ENCODE measurements around the gene CAMTA1.
"Not testable (repeated sequence)": the region's sequence is repeated elsewhere in the genome, so short reads cannot be mapped to it uniquely, and the experiment has no call there.

The CAMTA1 gene

DNA sequence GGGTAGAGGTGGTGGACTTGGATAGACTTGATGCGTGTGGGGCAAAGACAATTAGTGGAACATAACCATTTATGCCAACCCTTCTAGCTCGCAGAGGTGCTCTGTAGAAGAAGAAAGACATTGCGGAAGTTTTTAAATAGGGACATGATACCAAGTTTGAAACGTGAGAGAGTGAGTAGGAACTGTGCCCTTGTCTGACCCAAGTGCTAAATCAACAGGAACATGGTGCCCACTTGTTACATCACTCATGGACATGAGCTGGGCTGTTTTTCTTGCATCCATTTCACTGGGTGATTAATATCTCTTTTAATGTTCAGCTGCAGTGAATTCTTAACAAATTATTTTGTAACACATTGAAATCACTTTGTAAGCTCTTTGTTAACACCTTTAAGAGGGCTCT, 577.7 kb downstream of the CAMTA1 start:
- DNase-seq: no peak

GRCh38 chr1:7363450-7363849, 578.2 kb downstream of the CAMTA1 start:
- no peak for DNase-seq

DNA sequence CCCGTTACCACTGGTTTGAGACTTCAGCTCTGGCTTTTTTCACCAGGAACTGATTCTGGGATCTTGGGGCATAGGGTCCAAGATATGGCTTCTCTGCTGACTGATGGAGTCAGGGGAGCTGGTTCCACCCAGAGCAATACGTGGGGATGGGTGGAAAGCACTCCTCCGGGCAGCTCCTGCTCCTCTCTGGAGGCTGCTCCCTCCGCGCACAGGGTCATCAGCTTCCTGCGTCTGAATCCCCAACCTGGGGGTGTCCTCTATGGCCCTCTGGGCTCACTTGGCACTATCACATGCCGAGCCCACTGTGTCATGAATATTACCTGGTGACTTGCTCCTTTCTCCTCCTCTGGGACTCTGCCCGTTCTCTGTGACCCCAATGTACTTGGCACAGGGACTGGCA, 580.5 kb downstream of the CAMTA1 start:
- no peak for DNase-seq

- no peak for DNase-seq
Observed at GRCh38 chr1:7366286-7366954, 581.2 kb downstream of the CAMTA1 start.

- DNase-seq: no peak
Observed at GRCh38 chr1:7366955-7367665, 581.9 kb downstream of the CAMTA1 start.

GRCh38 chr1:7369866-7370265, 584.6 kb downstream of the CAMTA1 start:
- DNase-seq: no peak

GRCh38 chr1:7371926-7372325, 586.7 kb downstream of the CAMTA1 start:
- DNase-seq: no peak

DNA sequence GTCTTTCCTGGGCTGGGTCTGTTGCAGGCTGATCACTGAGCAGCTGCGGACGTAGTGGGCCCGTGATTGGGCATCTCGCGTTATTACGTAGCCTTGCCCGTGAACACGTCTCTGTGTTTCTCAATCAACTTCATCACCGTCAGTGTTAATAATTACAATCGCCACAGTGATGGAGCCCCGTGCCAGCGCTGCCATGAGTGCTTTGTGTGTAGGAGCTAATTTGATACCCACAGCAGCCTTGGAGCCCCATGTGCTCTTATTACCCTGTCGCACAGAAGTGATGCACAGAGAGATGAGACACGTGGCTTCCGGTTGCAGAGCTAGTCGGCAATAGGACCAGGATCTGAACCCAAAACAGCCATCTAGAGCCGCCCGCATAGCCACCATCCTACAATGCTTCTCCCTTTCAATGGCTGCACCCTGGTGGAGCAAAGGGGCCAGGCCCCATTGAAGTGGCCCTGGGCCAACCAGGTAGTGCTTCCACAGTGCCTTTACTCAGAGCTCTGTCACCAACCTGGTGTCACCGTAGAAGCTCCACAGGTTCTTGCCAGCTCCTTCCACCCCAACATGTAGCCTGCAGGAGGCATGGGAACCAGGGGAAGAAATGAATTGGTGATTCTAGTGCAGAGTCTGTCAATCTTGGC, 587.3 kb downstream of the CAMTA1 start:
- no peak for DNase-seq

DNA sequence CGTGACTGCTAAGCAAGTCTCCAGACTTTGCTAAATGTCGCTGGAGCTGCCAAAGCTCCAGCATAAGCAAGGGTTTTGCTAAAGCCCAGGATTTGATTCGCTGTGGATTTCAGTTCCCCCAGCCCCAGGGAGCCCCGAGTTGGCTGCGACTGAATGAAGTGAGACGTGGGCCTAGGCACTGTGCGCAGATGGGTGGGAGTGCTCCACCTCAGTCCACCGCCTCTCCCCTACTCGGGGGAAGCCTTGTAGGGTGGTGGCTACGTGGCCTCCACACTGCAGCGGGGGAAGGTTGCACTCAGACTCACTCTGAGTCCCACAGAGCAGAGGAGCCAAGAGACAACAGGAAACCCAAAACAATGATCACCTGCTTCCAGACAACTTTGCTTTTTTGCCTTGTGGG, 588.0 kb downstream of the CAMTA1 start:
- DNase-seq: no peak

DNA sequence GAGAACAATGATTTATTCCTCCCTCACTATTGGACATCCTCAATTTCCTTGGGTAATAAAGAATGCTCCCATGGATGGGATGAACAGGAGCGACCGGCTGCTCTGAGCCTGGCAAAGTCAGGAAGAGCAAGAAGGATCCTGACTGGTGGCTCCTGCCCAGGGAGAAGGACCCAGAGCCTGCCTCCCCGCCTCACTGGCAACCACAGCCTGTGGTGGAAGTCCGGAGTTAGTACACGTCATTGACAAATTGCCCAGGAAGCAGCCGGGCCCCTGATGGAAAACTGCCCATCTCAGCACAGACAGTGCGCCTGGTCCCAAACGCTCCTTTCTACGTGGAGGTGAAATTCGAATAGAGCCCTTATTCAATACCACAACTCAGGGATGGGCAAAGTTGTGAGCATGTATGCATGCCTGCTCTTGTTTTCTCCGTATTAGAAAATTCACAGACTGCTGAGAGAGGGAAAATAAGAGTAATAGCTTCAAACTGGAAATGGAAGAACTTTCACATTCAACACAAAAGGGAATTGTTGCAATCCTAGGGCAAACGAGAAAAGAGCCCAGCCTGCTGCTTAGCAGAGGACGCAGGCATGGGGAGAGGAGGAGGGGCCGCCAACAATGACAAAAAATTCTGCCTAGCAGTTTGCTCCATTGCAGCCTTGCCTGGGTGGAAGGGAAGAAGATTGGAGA, 588.8 kb downstream of the CAMTA1 start:
- DNase-seq: no peak

- no peak for DNase-seq
Observed at GRCh38 chr1:7374563-7375160, 589.4 kb downstream of the CAMTA1 start.

GRCh38 chr1:7375329-7375728, 590.1 kb downstream of the CAMTA1 start:
- no peak for DNase-seq

DNA sequence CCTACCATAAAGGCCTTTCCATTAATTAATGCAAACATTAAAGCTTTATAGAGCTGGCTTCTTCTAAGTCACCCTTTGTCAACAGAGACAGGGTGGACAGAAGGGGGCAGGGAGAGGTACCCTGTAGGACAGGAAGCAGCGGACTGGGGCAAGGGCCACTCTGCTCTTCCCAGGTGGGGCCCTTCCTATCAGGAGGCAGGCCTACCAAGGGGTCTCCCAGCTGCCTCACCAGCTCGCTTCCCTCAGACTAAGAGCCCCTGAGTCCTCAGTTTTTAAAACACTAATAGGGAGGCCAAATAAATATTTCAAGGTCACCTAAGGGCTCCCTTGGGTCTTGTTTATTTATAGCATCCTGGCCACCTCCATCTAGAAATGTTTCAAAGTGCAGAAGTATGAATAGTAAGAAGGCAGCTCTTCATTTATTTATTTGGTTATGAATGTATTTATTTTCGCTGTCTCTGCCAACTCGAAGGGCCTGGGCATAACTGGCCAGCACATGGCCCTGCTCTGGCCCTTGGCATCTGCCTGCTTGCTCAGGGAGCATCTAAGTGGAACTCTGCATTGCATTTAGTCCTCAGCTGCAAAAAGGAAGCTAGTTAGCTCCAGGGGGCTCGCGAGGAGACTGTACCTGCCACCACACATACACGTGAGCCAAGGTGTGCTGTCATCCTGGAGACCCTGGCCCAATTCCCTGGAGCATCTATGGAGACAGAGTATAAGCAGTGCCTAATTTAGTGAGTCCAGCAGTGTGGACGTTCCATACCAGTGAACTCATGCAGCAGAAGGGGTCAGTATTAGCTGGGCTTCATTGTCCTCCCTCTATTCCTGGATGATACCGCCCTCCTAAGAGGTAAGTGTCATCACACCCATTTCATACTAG, 590.8 kb downstream of the CAMTA1 start:
- DNase-seq: no peak

GRCh38 chr1:7376676-7377075, 591.4 kb downstream of the CAMTA1 start:
- DNase-seq: no peak

DNA sequence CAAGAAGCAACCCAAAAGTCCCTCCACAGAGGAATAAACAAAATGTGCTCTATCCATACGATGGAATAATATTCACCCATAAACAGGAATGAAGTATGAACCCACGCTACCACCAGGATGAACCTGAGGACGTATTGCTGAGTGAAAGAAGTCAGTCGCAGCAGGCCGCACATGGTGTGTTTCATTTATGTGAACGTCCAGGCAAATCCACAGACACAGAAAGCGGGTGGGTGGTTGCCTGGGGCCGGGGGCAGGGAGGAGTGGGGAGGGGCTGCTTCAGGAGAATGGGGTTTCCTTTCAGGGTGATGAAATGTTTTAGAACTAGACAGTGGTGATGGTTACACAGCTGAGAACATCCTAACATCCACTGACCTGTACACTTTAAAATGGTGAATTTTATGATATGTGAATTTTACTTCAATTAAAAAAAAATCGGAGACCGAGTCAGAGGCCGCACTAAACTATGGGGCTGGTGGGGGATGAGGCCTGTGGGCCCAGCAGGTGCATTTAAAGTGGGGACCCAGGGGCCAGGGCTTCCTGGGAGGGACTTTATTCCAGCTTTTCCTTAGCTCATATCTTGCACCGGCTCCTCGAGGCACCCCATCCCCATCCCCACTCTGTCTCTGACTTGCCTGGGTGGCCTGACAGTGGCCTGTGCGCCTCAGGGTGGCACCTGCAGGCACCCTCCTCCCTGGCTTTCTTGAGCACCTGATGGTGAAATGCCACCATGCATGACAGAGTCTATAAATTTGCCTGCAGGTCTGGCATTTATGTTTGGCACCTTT, 593.3 kb downstream of the CAMTA1 start:
- no peak for DNase-seq

GRCh38 chr1:7379441-7379971, 594.3 kb downstream of the CAMTA1 start:
- DNase-seq: no peak

DNA sequence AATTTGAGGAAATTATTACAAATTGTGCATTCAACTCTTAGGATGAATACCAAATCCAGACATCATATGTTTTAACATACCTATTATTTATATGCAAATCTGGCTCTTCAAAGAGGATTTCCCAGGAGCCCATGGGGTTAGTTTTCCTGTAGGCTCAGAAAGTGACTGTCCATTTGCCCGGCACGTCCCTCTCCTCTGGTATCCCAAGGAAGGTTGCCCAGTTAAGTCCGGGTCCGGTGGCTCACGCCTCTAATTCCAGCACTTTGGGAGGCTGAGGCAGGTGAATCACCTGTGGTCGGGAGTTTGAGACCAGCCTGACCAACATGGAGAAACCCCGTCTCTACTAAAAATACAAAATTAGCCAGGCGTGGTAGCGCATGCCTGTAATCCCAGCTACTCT, 594.8 kb downstream of the CAMTA1 start:
- DNase-seq: not testable (repeated sequence)

GRCh38 chr1:7380712-7381111, 595.5 kb downstream of the CAMTA1 start:
- DNase-seq: no peak

GRCh38 chr1:7381729-7382128, 596.5 kb downstream of the CAMTA1 start:
- not testable (repeated sequence) for DNase-seq

DNA sequence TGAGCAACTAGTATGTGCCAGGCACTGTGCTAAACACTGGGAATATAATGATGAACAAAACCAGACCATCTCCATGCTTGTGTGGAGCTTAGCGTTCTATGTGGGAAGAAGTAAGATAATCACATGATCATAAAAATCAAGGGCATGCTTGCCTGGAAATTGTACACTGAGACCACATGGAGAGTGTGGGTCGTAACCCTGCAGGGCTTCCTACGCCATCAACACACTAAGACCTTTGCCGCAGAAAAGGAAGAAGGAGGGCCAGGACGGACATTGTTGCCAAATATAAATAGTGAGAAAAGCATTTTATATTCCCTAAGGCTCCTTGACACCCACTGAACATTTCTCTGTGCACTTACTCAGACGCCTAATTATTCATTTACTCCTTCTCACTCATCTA, 597.7 kb downstream of the CAMTA1 start:
- DNase-seq: no peak

Data from GDM1 (cell line).